ENCODE data around the gene SGMS1.

DNA sequence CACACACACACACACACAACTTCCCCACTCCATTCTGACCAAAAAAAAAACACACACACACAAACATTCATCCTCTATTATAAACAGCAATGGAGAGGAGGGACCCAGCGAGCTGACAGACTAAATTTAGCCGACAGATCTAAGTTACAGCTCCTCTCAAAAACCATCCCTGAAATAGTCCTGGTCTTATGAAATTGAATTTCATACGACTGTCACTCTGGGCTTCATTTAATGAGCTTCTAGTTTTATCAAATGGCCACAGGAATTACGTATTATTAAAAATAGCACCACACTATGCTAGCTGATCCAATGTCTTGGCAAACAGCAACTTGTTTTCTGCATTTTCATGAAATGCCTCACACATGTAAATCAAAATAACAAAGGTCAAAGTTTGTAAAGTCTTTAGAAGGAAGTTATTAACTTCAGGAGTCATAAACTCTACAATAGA, 241.2 kb downstream of the SGMS1 start:
- TF ChIP-seq EZH2 (IDR thresholded peaks at IDR 0.05; ENCODE audit: borderline replicate concordance, low read length) = no peak
- TF ChIP-seq, protein P1, sequence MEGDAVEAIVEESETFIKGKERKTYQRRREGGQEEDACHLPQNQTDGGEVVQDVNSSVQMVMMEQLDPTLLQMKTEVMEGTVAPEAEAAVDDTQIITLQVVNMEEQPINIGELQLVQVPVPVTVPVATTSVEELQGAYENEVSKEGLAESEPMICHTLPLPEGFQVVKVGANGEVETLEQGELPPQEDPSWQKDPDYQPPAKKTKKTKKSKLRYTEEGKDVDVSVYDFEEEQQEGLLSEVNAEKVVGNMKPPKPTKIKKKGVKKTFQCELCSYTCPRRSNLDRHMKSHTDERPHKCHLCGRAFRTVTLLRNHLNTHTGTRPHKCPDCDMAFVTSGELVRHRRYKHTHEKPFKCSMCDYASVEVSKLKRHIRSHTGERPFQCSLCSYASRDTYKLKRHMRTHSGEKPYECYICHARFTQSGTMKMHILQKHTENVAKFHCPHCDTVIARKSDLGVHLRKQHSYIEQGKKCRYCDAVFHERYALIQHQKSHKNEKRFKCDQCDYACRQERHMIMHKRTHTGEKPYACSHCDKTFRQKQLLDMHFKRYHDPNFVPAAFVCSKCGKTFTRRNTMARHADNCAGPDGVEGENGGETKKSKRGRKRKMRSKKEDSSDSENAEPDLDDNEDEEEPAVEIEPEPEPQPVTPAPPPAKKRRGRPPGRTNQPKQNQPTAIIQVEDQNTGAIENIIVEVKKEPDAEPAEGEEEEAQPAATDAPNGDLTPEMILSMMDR (IDR thresholded peaks at IDR 0.05; ENCODE audit: low read length) = no peak

Data from OCI-LY1 (cell line).